ENCODE measurements around the gene NAV1.

The NAV1 gene

GRCh38 chr1:201525193-201525778 is 13.6 kb upstream of the NAV1 start:
- no peak for DNase-seq

- DNase-seq, result no peak
Measured at GRCh38 chr1:201527879-201528278, 11.0 kb upstream of the NAV1 start.

- DNase-seq, result no peak
Measured at GRCh38 chr1:201528631-201529252, 10.2 kb upstream of the NAV1 start.

- peak; percentile 71 for DNase-seq
Measured at GRCh38 chr1:201530741-201531531, 8.0 kb upstream of the NAV1 start.

- DNase-seq, result no peak
Measured at GRCh38 chr1:201531551-201532425, 7.1 kb upstream of the NAV1 start.

GRCh38 chr1:201533836-201534235 is 5.1 kb upstream of the NAV1 start:
- no peak for DNase-seq

- no peak for DNase-seq
Measured at GRCh38 chr1:201535046-201535918, 3.6 kb upstream of the NAV1 start.

GRCh38 chr1:201535919-201536245 is 3.0 kb upstream of the NAV1 start:
- DNase-seq, result no peak

GRCh38 chr1:201536558-201536957 is 2.4 kb upstream of the NAV1 start:
- no peak for DNase-seq

- no peak for DNase-seq
Measured at GRCh38 chr1:201537028-201537427, 1.9 kb upstream of the NAV1 start.

GRCh38 chr1:201537467-201537866 is 1.5 kb upstream of the NAV1 start:
- no peak for DNase-seq

- DNase-seq, result no peak
Measured at GRCh38 chr1:201537891-201538611, 876 bp upstream of the NAV1 start.

- DNase-seq, result peak; percentile 22
Measured at GRCh38 chr1:201539561-201540431, 869 bp downstream of the NAV1 start.

GRCh38 chr1:201540846-201541735 is 2.2 kb downstream of the NAV1 start:
- no peak for DNase-seq

GRCh38 chr1:201542309-201543035 is 3.5 kb downstream of the NAV1 start:
- DNase-seq, result no peak

GRCh38 chr1:201543871-201544642 is 5.1 kb downstream of the NAV1 start:
- no peak for DNase-seq

- no peak for DNase-seq
Measured at GRCh38 chr1:201544710-201545109, 5.8 kb downstream of the NAV1 start.

Measured in stimulated activated CD4-positive, alpha-beta T cell treated with anti-CD3 and anti-CD28 coated beads, Interleukin-15, amount 100 ng/mL, for 24 hours (primary cell).